K562 (cell line): ENCODE data around the gene CAPN2. TPM values are rescaled to one million over a fixed set of nuclear protein-coding genes. Genes with fewer than 3 reads are reported as not detected.

ENCODE experiments used
- ESRRB ChIP-seq: fragments of 250-450 bp; sonication (Bioruptor Pico); IDR thresholded peaks from 2 replicates; pipeline ENCODE4 v1.5.0; 2020; ENCODE audit warnings: mild to moderate bottlenecking, moderate library complexity, borderline replicate concordance
- GTF2B ChIP-seq: IDR thresholded peaks from 2 replicates; pipeline ENCODE4 v1.6.1; 2011; ENCODE audit not compliant: insufficient read length; ENCODE audit errors: extremely low read depth
- NR3C1 ChIP-seq: sonication (generic); formaldehyde crosslinking; IDR thresholded peaks from 2 replicates; pipeline ENCODE4 v1.8.1; 2022; ENCODE audit warnings: missing genetic modification reagents
- PTBP1 ChIP-seq: fragments of 200-400 bp; formaldehyde crosslinking; IDR thresholded peaks from 2 replicates; pipeline ENCODE4 v1.6.1; 2017; ENCODE audit warnings: low read depth, low read length
- RBM22 ChIP-seq: fragments of 200-400 bp; formaldehyde crosslinking; IDR thresholded peaks from 2 replicates; pipeline ENCODE4 v1.6.1; 2018; ENCODE audit warnings: low read length, low read depth; ENCODE audit not compliant: poor library complexity, severe bottlenecking
- RBM25 ChIP-seq: fragments of 200-400 bp; formaldehyde crosslinking; IDR thresholded peaks from 2 replicates; pipeline ENCODE4 v1.6.1; 2018; ENCODE audit warnings: low read length, low read depth, moderate library complexity; ENCODE audit not compliant: severe bottlenecking
- SPI1 ChIP-seq: IDR thresholded peaks from 2 replicates; pipeline ENCODE4 v1.6.1; 2011; ENCODE audit warnings: low read depth, low read length, control low read depth, borderline replicate concordance
- ZNF146 ChIP-seq: IDR thresholded peaks from one replicate; pipeline ENCODE4 v1.6.1; 2018; ENCODE audit warnings: missing compliant biosample characterization; ENCODE audit not compliant: unreplicated experiment
- ZNF77 ChIP-seq: fragments of 250-450 bp; sonication (Bioruptor Pico); IDR thresholded peaks from 2 replicates; pipeline ENCODE4 v1.5.0; 2020
- polyA plus RNA-seq, 8 experiments: library from polyadenylated mRNA; depleted of rRNA in 4 of 8; stranded (reverse) in 5 of 8; unstranded in 3 of 8; fragments of >200 nt; fragmentation: Nextera tagmentation in 2 of 8; fragmentation: Illumina TruSeq in 1 of 8; extraction: Ambion mirVana in 2 of 8; extraction: Trizol in 1 of 8; gene quantifications; 2 replicates each; pipeline versions ENCODE4 v1.2.1 to v1.2.3, GENCODE V29; 2011 to 2014; ENCODE audit warnings: inconsistent platforms in 1 of 8, missing spikeins in 1 of 8
- total RNA-seq, 7 experiments: library from RNA; depleted of rRNA in 6 of 7; stranded (reverse); fragments of >200 nt in 6 of 7; fragmentation: Illumina TruSeq in 2 of 7; extraction: Trizol in 2 of 7; gene quantifications; 2 replicates each; pipeline versions ENCODE4 v1.2.1 to v1.2.3, GENCODE V29; 2011 to 2021; ENCODE audit warnings: low replicate concordance in 1 of 7

Gene CAPN2
- total and polyA plus RNA-seq, 9 of the 15 experiments (the other 6 are each of a cell fraction or from before 2014, with no cell fraction given), result 24.6 to 157 (median 101) TPM

GRCh38 chr1:223748405-223748772 is 36.0 kb downstream of the CAPN2 start (continued):
- TF ChIP-seq GTF2B (no peak), PTBP1 (no peak), SPI1 (no peak), RBM22 (peak; percentile 9), ZNF77 (CRISPR knock-in tag) (no peak), NR3C1 (CRISPR knock-in tag) (no peak), RBM25 (no peak), ESRRB (CRISPR knock-in tag) (no peak), ZNF146 (CRISPR knock-in tag) (no peak)
